ENCODE results near the gene ATP5F1B.

DNA sequence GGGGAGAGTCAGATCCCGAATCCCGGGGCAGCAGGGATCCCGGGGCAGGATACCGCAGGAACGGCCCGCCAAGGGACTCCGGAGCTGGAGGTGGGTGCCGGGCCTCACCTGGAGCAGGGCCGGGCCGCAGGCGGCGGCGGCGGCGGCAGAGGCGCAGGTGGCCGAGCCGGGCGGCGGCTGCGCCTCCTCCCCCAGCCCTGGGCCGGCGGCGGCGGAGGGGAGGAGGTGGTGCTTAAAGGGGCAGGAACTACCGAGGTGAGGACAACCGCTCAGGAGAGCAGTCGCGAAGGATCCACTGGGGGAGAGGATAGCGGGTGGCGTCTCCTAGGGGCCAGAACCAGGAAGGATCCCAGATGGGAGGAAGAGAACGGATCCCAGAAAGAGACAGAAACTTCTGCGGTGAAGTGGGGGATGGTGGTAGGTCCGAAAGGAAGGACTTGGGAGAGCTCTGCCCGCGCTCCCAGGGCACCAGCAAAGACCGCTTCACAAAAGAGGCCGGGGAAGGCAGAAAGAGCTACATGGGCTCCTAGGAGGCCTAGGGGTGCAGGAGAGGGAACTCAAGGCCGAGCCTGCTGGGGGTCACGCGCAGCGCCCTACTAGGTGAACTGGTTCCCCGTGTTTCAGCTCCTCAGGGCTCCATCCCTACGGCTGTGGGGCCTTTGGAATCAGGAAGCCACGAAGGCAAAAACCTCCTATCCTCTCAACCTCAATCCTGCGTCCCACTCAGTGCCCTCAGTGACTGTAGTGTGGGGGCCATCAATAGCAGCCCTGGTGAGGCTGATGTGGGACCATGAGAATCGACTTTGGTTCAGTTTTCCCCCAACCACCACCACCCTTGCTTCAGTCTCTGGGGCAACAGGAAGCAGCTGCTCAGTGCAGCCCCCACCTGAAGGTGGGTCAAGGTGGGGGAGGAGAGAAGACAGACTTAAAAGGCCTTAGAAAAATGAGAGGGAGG, 10.7 kb downstream of the ATP5F1B start:
- TF ChIP-seq, protein P1, sequence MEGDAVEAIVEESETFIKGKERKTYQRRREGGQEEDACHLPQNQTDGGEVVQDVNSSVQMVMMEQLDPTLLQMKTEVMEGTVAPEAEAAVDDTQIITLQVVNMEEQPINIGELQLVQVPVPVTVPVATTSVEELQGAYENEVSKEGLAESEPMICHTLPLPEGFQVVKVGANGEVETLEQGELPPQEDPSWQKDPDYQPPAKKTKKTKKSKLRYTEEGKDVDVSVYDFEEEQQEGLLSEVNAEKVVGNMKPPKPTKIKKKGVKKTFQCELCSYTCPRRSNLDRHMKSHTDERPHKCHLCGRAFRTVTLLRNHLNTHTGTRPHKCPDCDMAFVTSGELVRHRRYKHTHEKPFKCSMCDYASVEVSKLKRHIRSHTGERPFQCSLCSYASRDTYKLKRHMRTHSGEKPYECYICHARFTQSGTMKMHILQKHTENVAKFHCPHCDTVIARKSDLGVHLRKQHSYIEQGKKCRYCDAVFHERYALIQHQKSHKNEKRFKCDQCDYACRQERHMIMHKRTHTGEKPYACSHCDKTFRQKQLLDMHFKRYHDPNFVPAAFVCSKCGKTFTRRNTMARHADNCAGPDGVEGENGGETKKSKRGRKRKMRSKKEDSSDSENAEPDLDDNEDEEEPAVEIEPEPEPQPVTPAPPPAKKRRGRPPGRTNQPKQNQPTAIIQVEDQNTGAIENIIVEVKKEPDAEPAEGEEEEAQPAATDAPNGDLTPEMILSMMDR (IDR thresholded peaks at IDR 0.05) = peak; percentile 14 to 66 (median 47)
- peak; percentile 90 for TF ChIP-seq POLR2A (IDR thresholded peaks at IDR 0.05)
- TF ChIP-seq EP300 (IDR thresholded peaks at IDR 0.05; ENCODE audit: low read depth) = no peak

Measured in transverse colon (tissue), 3 donors.